ENCODE measurements around the gene TNRC18.

TNRC18 gene

GRCh38 chr7:5451391-5451790, 27.8 kb upstream of the TNRC18 start:
- DNase-seq (ENCODE audit: low read depth): no peak

GRCh38 chr7:5450549-5451327, 27.1 kb upstream of the TNRC18 start:
- peak; percentile 16 for DNase-seq (ENCODE audit: low read depth)

- DNase-seq (ENCODE audit: low read depth): no peak
Observed at GRCh38 chr7:5448378-5449037, 24.9 kb upstream of the TNRC18 start.

- DNase-seq (ENCODE audit: low read depth): no peak
Observed at GRCh38 chr7:5445981-5446594, 22.5 kb upstream of the TNRC18 start.

- no peak for DNase-seq (ENCODE audit: low read depth)
Observed at GRCh38 chr7:5443678-5444077, 20.0 kb upstream of the TNRC18 start.

- no peak for DNase-seq (ENCODE audit: low read depth)
Observed at GRCh38 chr7:5442757-5443305, 19.2 kb upstream of the TNRC18 start.

GRCh38 chr7:5441840-5442503, 18.3 kb upstream of the TNRC18 start:
- DNase-seq (ENCODE audit: low read depth): no peak

GRCh38 chr7:5439572-5440496, 16.2 kb upstream of the TNRC18 start:
- DNase-seq (ENCODE audit: low read depth): no peak

GRCh38 chr7:5439209-5439571, 15.6 kb upstream of the TNRC18 start:
- no peak for DNase-seq (ENCODE audit: low read depth)

- no peak for DNase-seq (ENCODE audit: low read depth)
Observed at GRCh38 chr7:5437987-5438386, 14.4 kb upstream of the TNRC18 start.

GRCh38 chr7:5437348-5437892, 13.8 kb upstream of the TNRC18 start:
- no peak for DNase-seq (ENCODE audit: low read depth)

- DNase-seq (ENCODE audit: low read depth): no peak
Observed at GRCh38 chr7:5436003-5436678, 12.5 kb upstream of the TNRC18 start.

- DNase-seq (ENCODE audit: low read depth): no peak
Observed at GRCh38 chr7:5435291-5436002, 11.8 kb upstream of the TNRC18 start.

GRCh38 chr7:5433181-5433580, 9.5 kb upstream of the TNRC18 start:
- DNase-seq (ENCODE audit: low read depth): no peak

GRCh38 chr7:5432691-5433090, 9.1 kb upstream of the TNRC18 start:
- DNase-seq (ENCODE audit: low read depth): no peak

GRCh38 chr7:5431560-5432015, 8.0 kb upstream of the TNRC18 start:
- DNase-seq (ENCODE audit: low read depth): no peak

GRCh38 chr7:5430612-5430947, 6.9 kb upstream of the TNRC18 start:
- DNase-seq (ENCODE audit: low read depth): no peak

GRCh38 chr7:5429857-5430611, 6.4 kb upstream of the TNRC18 start:
- no peak for DNase-seq (ENCODE audit: low read depth)

- DNase-seq (ENCODE audit: low read depth): no peak
Observed at GRCh38 chr7:5429253-5429856, 5.7 kb upstream of the TNRC18 start.

All from activated T-helper 9 cell treated with anti-CD3 and anti-CD28 coated beads, Interleukin-2, amount 50 U/mL, for 16 hours (primary cell).